ENCODE results near the gene TMC2. TPM values are rescaled to one million over a fixed set of nuclear protein-coding genes. Genes with fewer than 3 reads are reported as not detected.

Gene TMC2
- total RNA-seq, 1 experiment from 2014 or later, result not detected

- intact Hi-C loops (cut with micrococcal nuclease; ENCODE audit: unreplicated experiment) (no loop called here), in situ Hi-C loops (cut with HindIII; ENCODE audit: low pct_unique_long_range_greater_than_20kb, low sequenced_read_pairs) (no loop called here)
- DNase-seq (ENCODE audit: low read depth, low spot score) (no peak), ATAC-seq (no peak)
- Histone ChIP-seq H3K27ac (ENCODE audit: low read length) (no peak overlapping the region), H3K4me3 (ENCODE audit: low read depth in 2 of 2, low read length in 2 of 2) (no peak overlapping the region), H3K36me3 (ENCODE audit: control insufficient read depth, insufficient read depth, low read length) (no peaks in the 10 kb centered on the region), H3K9me3 (ENCODE audit: control insufficient read depth, insufficient read depth, low read depth, low read length) (no peaks in the 10 kb centered on the region), H3K4me1 (ENCODE audit: control insufficient read depth, insufficient read depth, low read length) (no peaks in the 10 kb centered on the region), H3K27me3 (ENCODE audit: control insufficient read depth, insufficient read depth, low read length) (peaks cover 11% of the 10 kb centered on the region)
- POLR2A ChIA-PET, result no interaction called here
- BruUV-seq (replicated peaks), result no TSS peak
- TF ChIP-seq TCF7L2 (IDR thresholded peaks at IDR 0.05; ENCODE audit: low read depth, low read length), result no peak
- no peak for TF ChIP-seq POLR2AphosphoS5 (IDR thresholded peaks at IDR 0.05; ENCODE audit: low read depth, low read length)
- TF ChIP-seq, protein P1, sequence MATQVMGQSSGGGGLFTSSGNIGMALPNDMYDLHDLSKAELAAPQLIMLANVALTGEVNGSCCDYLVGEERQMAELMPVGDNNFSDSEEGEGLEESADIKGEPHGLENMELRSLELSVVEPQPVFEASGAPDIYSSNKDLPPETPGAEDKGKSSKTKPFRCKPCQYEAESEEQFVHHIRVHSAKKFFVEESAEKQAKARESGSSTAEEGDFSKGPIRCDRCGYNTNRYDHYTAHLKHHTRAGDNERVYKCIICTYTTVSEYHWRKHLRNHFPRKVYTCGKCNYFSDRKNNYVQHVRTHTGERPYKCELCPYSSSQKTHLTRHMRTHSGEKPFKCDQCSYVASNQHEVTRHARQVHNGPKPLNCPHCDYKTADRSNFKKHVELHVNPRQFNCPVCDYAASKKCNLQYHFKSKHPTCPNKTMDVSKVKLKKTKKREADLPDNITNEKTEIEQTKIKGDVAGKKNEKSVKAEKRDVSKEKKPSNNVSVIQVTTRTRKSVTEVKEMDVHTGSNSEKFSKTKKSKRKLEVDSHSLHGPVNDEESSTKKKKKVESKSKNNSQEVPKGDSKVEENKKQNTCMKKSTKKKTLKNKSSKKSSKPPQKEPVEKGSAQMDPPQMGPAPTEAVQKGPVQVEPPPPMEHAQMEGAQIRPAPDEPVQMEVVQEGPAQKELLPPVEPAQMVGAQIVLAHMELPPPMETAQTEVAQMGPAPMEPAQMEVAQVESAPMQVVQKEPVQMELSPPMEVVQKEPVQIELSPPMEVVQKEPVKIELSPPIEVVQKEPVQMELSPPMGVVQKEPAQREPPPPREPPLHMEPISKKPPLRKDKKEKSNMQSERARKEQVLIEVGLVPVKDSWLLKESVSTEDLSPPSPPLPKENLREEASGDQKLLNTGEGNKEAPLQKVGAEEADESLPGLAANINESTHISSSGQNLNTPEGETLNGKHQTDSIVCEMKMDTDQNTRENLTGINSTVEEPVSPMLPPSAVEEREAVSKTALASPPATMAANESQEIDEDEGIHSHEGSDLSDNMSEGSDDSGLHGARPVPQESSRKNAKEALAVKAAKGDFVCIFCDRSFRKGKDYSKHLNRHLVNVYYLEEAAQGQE (IDR thresholded peaks at IDR 0.05; ENCODE audit: insufficient read depth in 1 of 2, low read depth in 2 of 2, low read length in 1 of 2), result no peak
- TF ChIP-seq, protein P2, sequence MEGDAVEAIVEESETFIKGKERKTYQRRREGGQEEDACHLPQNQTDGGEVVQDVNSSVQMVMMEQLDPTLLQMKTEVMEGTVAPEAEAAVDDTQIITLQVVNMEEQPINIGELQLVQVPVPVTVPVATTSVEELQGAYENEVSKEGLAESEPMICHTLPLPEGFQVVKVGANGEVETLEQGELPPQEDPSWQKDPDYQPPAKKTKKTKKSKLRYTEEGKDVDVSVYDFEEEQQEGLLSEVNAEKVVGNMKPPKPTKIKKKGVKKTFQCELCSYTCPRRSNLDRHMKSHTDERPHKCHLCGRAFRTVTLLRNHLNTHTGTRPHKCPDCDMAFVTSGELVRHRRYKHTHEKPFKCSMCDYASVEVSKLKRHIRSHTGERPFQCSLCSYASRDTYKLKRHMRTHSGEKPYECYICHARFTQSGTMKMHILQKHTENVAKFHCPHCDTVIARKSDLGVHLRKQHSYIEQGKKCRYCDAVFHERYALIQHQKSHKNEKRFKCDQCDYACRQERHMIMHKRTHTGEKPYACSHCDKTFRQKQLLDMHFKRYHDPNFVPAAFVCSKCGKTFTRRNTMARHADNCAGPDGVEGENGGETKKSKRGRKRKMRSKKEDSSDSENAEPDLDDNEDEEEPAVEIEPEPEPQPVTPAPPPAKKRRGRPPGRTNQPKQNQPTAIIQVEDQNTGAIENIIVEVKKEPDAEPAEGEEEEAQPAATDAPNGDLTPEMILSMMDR (IDR thresholded peaks at IDR 0.05), result no peak
- no peak for TF ChIP-seq SIN3A (IDR thresholded peaks at IDR 0.05; ENCODE audit: borderline replicate concordance, insufficient read depth, low read depth, low read length)
- CTCF ChIA-PET, result no interaction called here
Measured at GRCh38 chr20:2633381-2633780, 97.0 kb downstream of the TMC2 start.

- ChIA-PET CTCF (interaction anchor here (0.7 kb wide), 1 partner anchor 18 kb away, joined by 3 read pairs; no protein-coding TSS in a partner anchor), POLR2A (interaction anchor here (0.7 kb wide), 1 partner anchor 305 kb away, joined by 4 read pairs; no protein-coding TSS in a partner anchor)
- H3K9me3 ChIP-seq (ENCODE audit: control insufficient read depth, insufficient read depth, low read depth, low read length), result no peaks in the 10 kb centered on the region
- no peak overlapping the region for H3K4me3 ChIP-seq (ENCODE audit: low read depth in 2 of 2, low read length in 2 of 2)
- H3K27ac ChIP-seq (ENCODE audit: low read length), result no peak overlapping the region
- intact Hi-C loops (cut with micrococcal nuclease; ENCODE audit: unreplicated experiment) (no loop called here), in situ Hi-C loops (cut with HindIII; ENCODE audit: low pct_unique_long_range_greater_than_20kb, low sequenced_read_pairs) (no loop called here)
- no peaks in the 10 kb centered on the region for H3K4me1 ChIP-seq (ENCODE audit: control insufficient read depth, insufficient read depth, low read length)
- DNase-seq (ENCODE audit: low read depth, low spot score) (no peak), ATAC-seq (no peak)
- H3K27me3 ChIP-seq (ENCODE audit: control insufficient read depth, insufficient read depth, low read length), result peaks cover 9% of the 10 kb centered on the region
- no peaks in the 10 kb centered on the region for H3K36me3 ChIP-seq (ENCODE audit: control insufficient read depth, insufficient read depth, low read length)
- TF ChIP-seq, protein P2 (IDR thresholded peaks at IDR 0.05), result no peak
- TF ChIP-seq POLR2AphosphoS5 (IDR thresholded peaks at IDR 0.05; ENCODE audit: low read depth, low read length) (no peak), TCF7L2 (IDR thresholded peaks at IDR 0.05; ENCODE audit: low read depth, low read length) (no peak), SIN3A (IDR thresholded peaks at IDR 0.05; ENCODE audit: borderline replicate concordance, insufficient read depth, low read depth, low read length) (no peak)
- TF ChIP-seq, protein P1 (IDR thresholded peaks at IDR 0.05; ENCODE audit: insufficient read depth in 1 of 2, low read depth in 2 of 2, low read length in 1 of 2), result no peak
- no TSS peak for BruUV-seq (replicated peaks)
Measured at GRCh38 chr20:2637246-2637645, 100.9 kb downstream of the TMC2 start.
